Activated CD4-positive, alpha-beta T cell treated with anti-CD3 and anti-CD28 coated beads, Interleukin-2, amount 50 U/mL, for 4 hours (primary cell): ENCODE measurements around the gene A1BG.
"Not testable (repeated sequence)": the region's sequence is repeated elsewhere in the genome, so short reads cannot be mapped to it uniquely, and the experiment has no call there.

Experiments
- DNase-seq, 2 experiments: peaks; one replicate each; pipeline ENCODE4 v3.0.0-alpha.2; 2020

A1BG gene

DNA sequence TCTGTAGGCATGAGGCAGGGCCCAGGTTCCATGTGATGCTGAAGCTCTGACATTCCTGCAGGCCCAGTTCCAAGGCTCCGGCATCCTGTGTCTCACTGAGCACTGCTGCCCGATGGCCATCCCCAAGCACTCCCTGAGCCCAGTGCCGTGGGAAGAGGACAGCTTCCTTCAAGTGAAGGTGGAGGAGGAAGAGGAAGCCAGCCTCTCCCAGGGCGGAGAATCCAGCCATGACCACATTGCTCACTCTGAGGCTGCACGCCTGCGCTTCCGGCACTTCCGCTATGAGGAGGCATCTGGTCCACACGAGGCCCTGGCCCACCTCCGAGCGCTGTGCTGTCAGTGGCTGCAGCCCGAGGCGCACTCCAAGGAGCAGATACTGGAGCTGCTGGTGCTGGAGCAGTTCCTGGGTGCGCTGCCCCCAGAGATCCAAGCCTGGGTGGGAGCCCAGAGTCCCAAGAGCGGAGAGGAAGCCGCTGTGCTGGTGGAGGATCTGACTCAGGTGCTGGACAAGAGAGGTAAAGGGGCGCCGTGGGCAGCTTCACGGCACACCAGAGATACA is 18.5 kb downstream of the A1BG start:
- DNase-seq, result no peak

GRCh38 chr19:58332697-58333096 is 20.6 kb downstream of the A1BG start:
- DNase-seq, result no peak

DNA sequence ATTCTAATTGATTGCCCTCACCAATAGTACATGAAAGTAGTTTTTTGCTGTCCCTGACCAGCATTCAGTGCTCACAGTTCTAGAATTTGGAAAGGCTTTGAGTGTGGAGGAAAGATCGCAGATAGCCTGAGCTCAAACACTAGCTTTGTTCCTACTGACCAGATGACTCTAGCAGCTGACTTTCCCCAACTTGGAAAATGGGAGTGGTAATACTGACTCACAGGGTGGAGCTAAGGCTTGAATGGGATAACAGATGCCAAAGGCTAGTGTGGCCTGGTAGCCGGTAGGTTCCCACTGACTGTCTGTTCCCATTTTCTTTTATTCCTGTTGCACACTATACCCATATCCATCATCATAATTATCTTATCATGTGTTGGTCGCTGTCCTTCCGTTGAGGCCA is 22.8 kb downstream of the A1BG start:
- DNase-seq, result no peak

DNA sequence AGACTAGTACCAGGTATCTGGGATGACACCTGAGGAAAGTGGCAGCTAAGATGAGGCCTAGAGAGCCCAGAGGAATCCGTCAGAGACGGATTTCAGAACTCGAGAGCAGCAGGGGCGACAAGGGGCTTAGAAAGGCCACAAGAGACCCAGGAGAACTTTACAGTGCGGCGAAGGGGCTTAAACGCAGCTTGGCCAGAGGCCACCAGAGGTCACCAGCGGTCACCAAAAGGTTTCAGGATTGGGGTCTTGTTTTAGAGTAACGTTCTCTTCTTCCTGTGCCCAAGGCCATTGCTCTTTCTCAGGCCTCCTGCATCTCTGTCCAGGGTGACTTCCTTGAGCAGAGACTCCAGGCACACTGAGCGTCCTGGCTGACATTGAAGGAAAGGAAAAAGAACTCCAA is 24.3 kb downstream of the A1BG start:
- no peak for DNase-seq

- peak; percentile 82 to 85 for DNase-seq
Observed at GRCh38 chr19:58326914-58327726, 26.2 kb downstream of the A1BG start, which contains the start of gene ZSCAN22. ZSCAN22 (plus strand) TSS chr19:58326994; CDS start chr19:58334803, 7,809 bp downstream.

- no peak for DNase-seq
Observed at GRCh38 chr19:58326501-58326913, 26.8 kb downstream of the A1BG start.

- DNase-seq, result no peak
Observed at GRCh38 chr19:58325311-58326022, 27.8 kb downstream of the A1BG start.

DNA sequence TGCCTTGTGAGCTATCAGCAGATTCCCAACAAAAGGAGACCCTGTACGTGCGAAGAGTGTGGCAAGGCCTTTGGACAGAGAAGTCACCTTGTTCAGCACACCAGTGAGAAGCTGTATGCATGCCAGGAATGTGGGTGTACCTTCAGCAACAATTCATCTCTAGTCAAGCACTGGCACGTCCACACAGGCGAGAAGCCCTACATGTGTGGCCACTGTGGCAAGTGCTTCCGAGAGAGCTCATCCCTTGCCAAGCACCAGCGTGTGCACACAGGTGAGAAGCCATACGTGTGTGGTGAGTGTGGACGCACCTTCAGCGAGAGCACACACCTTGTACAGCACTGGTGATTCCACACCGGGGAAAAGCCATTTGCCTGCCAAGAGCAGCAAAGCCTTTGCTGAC is 34.1 kb downstream of the A1BG start:
- no peak for DNase-seq

- no peak for DNase-seq
Observed at GRCh38 chr19:58318297-58318696, 35.0 kb downstream of the A1BG start.

- no peak for DNase-seq
Observed at GRCh38 chr19:58317476-58318072, 35.7 kb downstream of the A1BG start.

GRCh38 chr19:58315580-58315979 is 37.7 kb downstream of the A1BG start:
- no peak for DNase-seq

DNA sequence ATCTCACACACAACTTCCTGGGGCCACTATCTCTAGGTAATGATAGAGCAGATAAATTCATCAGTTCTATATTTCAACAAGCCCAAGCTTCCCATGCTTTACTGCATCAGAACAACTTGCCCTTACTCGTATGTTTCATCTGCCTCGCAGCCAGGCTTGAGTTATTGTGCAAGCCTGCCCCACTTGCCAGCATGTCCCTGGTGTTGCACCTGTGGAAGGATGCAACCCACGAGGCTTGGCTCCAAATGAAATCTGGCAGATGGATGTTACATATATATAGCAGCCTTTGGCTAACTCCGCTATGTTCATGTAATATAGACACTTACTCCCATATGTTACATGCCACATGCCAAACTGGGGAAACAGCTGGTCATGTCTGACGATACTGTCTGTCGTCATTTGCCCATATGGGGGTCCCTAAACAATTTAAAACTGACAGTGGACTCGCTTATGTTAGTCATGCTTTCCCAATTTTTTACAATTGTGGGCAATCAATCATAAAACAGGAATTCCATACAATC is 41.9 kb downstream of the A1BG start:
- no peak for DNase-seq

DNA sequence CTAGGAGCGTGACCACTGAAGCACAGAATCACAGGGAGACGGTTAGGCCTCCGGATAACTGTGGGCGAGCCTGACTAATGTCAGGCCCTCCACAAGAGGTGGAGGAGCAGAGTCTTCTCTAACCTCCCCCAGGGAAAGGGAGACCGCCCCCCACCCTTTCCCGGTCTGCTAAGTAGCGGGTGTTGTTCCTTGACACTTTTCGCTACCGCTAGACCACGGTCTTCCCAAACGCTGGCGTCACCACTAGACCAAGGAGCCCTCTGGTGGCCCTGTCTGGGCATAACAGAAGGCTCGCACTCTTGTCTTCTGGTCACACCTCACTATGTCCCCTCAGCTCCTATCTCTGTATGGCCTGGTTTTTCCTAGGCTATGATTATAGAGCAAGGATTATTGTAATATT is 42.6 kb downstream of the A1BG start:
- not testable (repeated sequence) for DNase-seq

- no peak for DNase-seq
Observed at GRCh38 chr19:58307736-58308135, 45.6 kb downstream of the A1BG start.

DNA sequence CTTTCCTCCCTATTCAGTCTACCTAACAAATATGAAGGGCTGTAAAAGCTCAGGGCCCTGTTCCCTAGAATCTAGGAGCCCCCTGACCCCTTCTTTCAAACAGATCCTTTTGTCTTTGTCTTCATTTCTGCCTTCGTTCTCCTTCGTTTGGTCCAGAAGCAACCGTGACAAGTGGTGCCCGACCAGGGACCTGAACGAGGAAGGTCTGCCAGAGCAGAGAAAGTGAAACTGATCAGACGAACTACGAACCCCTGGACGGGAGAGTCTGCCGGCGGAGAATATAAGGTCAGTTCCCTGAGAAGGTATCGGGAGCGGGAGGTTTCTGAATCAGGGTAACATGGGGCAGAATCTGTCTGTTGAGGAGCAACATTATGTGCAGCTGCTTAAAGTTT is 47.4 kb downstream of the A1BG start:
- no peak for DNase-seq

DNA sequence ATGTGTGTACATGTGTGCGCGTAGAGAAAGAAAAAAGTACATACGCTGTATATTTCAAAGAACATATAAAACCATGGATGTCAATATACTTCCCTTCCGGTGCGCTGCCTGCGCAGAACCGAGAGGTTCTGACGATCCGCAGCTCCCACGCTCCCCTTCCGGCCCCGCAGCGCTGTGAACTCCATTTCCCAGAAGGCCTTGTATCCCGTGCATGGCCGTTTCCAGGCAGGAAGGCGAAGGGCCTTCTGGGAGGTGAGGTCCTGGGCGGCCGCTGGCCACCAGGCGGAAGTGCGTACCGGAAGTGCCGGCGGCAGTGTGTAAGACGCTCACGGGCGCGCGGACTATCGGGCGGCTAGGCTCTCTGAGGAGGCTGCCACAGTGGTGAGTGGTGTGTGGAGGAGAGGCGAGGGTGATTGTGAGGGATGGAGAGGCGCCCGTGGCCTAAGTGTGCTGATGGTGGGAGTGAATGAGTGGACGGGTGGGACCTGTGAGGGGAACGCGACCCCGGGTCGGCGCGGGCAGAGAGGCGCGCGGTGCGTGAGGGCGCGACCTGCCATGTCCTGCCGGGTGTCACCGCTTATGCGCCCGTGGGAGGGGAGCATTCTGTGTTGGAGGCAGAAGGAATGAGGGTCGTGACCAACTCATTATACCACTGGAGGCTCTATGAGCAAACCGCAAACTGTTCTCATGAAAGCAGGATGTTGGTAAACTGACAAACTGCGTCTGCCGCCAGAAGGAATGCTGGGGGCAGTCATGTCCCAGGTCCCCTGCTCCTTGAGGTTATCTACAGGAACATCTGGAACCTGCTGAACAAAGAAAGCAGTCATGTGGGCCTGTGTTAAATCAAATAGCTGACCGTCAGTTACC is 48.0 kb downstream of the A1BG start, which contains the start of gene ERVK3-1:
Gene ERVK3-1, plus strand, starts transcription at position 313 of the 867 bp plus-strand sequence. CDS start 6,792 bp downstream, outside the sequence.
- peak; percentile 88 to 91 for DNase-seq

DNA sequence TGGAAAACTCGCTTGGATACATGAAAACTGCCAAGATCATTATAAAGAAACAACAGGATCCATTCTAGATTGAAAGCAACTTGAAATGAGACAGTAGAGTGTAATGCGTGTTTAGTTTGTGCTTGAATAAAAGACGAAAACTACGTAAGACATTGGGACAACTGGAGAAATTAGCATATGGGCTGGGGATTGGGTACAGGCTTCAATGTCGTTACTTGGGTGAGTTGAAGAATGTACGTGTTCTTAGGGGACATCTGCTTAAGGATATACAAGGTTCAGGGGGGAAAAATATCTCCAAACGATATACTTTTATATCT is 48.6 kb downstream of the A1BG start:
- DNase-seq, result no peak

DNA sequence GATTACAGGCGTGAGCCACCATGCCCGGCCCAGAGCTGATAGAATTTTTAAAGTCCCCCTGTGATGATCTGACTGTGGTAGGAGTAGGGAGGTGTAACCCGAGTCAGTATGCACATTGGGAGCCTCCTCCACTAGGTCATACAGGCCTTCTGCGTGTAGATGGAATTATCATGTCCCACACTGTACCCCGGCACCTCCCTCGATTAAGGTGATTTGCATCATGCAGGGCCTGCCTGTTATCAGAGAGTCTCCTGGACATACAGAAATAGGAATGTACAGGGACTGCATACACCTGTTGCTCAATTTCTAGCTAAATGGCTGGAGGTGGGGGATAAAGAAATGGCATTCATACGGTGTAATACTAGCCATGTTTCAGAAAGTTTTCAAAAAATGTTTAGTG is 49.0 kb downstream of the A1BG start:
- no peak for DNase-seq

DNA sequence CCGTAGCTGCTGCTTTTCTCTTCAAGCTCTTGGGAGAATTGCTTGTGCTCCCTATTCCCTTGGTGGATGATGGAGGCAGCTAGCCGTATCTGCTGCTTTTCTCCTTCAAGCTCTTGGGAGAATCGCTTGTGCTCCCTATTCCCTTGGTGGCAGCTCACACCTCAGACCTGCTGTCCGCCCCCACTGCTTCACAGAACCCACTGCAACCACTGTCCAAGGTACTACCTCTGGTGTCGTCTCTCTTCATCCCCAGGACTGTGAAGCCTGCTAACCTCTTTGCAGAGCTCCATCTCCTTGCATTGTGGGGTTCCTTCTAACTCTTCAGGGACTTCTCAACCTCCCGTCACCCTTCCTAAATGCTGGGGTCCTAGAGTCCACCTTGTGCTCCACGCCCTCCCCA is 52.7 kb downstream of the A1BG start:
- DNase-seq, result no peak

- no peak for DNase-seq
Observed at GRCh38 chr19:58296104-58296503, 57.2 kb downstream of the A1BG start.
